Medulla oblongata (tissue), 1 donor: ENCODE data around the gene CCDC51.

ENCODE experiments used
- DNase-seq: peaks from one replicate; pipeline ENCODE4 v3.0.0-alpha.2; 2015; ENCODE audit errors: extremely low spot score

CCDC51 gene

GRCh38 chr3:48433472-48434118 is 6.3 kb downstream of the CCDC51 start:
- no peak for DNase-seq

- no peak for DNase-seq
Measured at GRCh38 chr3:48432411-48433371, 7.2 kb downstream of the CCDC51 start.

- no peak for DNase-seq
Measured at GRCh38 chr3:48431224-48432029, 8.5 kb downstream of the CCDC51 start.

GRCh38 chr3:48430708-48431101 is 9.2 kb downstream of the CCDC51 start:
- no peak for DNase-seq

GRCh38 chr3:48429960-48430707 is 9.8 kb downstream of the CCDC51 start, which contains the start of gene PLXNB1:
PLXNB1 (minus strand) TSS chr3:48430086; CDS start chr3:48424611, 5,475 bp downstream.
- DNase-seq: no peak

GRCh38 chr3:48429317-48429959 is 10.5 kb downstream of the CCDC51 start:
- DNase-seq: peak; percentile 78

GRCh38 chr3:48428572-48429316 is 11.2 kb downstream of the CCDC51 start:
- DNase-seq: peak; percentile 46

GRCh38 chr3:48428088-48428571 is 11.8 kb downstream of the CCDC51 start:
- no peak for DNase-seq

GRCh38 chr3:48427630-48427962 is 12.3 kb downstream of the CCDC51 start:
- peak; percentile 48 for DNase-seq

- DNase-seq: no peak
Measured at GRCh38 chr3:48426944-48427629, 12.8 kb downstream of the CCDC51 start.

GRCh38 chr3:48426401-48426909 is 13.5 kb downstream of the CCDC51 start:
- peak; percentile 94 for DNase-seq

- peak; percentile 75 for DNase-seq
Measured at GRCh38 chr3:48425281-48425812, 14.6 kb downstream of the CCDC51 start.

- DNase-seq: no peak
Measured at GRCh38 chr3:48423883-48424695, 15.8 kb downstream of the CCDC51 start.

GRCh38 chr3:48423241-48423882 is 16.6 kb downstream of the CCDC51 start:
- no peak for DNase-seq

- no peak for DNase-seq
Measured at GRCh38 chr3:48422681-48423080, 17.2 kb downstream of the CCDC51 start.

GRCh38 chr3:48422272-48422671 is 17.6 kb downstream of the CCDC51 start:
- no peak for DNase-seq

- DNase-seq: no peak
Measured at GRCh38 chr3:48420561-48420960, 19.4 kb downstream of the CCDC51 start.

- DNase-seq: no peak
Measured at GRCh38 chr3:48419597-48419996, 20.3 kb downstream of the CCDC51 start.
